K562 (cell line): ENCODE results near the gene LMAN1L. TPM values are rescaled to one million over a fixed set of nuclear protein-coding genes. Genes with fewer than 3 reads are reported as not detected.
A peak's percentile ranks its signal among the peaks of the same experiment; 100 is the strongest.

Experiments
- ATF3 ChIP-seq, 2 experiments: fragments of 450-650 bp in 1 of 2; sonication (generic) in 1 of 2; formaldehyde crosslinking in 1 of 2; IDR thresholded peaks in 1 of 2; conservative IDR thresholded peaks in 1 of 2; 2 replicates each; pipeline versions ENCODE4 v1.6.1 to v1.8.1; 2016 to 2023; ENCODE audit warnings: mild to moderate bottlenecking in 2 of 2, moderate library complexity in 2 of 2, inconsistent platforms in 1 of 2, missing genetic modification reagents in 1 of 2
- CTCFL ChIP-seq: IDR thresholded peaks from 2 replicates; pipeline ENCODE4 v1.6.1; 2011; ENCODE audit warnings: borderline replicate concordance, low read depth, mild to moderate bottlenecking, moderate library complexity, low read length; ENCODE audit not compliant: insufficient read depth, poor library complexity, severe bottlenecking
- CXXC5 ChIP-seq: fragments of 250-450 bp; sonication (Bioruptor Pico); IDR thresholded peaks from 2 replicates; pipeline ENCODE4 v1.8.0; 2022; ENCODE audit warnings: inconsistent platforms, mild to moderate bottlenecking, moderate library complexity
- EGR1 ChIP-seq: fragments of 450-650 bp; conservative IDR thresholded peaks from 2 replicates; pipeline ENCODE4 v1.6.1; 2017; ENCODE audit warnings: mild to moderate bottlenecking
- EWSR1 ChIP-seq: fragments of 450-650 bp; IDR thresholded peaks from 2 replicates; pipeline ENCODE4 v1.6.1; 2018; ENCODE audit warnings: borderline replicate concordance, mild to moderate bottlenecking, low read depth, moderate library complexity; ENCODE audit not compliant: partially characterized antibody
- GATAD2B ChIP-seq: fragments of 450-650 bp; IDR thresholded peaks from 2 replicates; pipeline ENCODE4 v1.6.1; 2017; ENCODE audit warnings: mild to moderate bottlenecking, borderline replicate concordance
- HES1 ChIP-seq: fragments of 450-650 bp; IDR thresholded peaks from 2 replicates; pipeline ENCODE4 v1.6.1; 2016; ENCODE audit warnings: low read depth, mild to moderate bottlenecking, moderate library complexity
- L3MBTL2 ChIP-seq: fragments of 450-650 bp; IDR thresholded peaks from 2 replicates; pipeline ENCODE4 v1.6.1; 2016; ENCODE audit warnings: mild to moderate bottlenecking, moderate library complexity
- MAX ChIP-seq: sonication (generic); formaldehyde crosslinking; IDR thresholded peaks from 2 replicates; pipeline ENCODE4 v1.9.0; 2022; ENCODE audit warnings: mild to moderate bottlenecking, missing genetic modification reagents
- NEUROD1 ChIP-seq: fragments of 150-350 bp; IDR thresholded peaks from 2 replicates; pipeline ENCODE4 v1.6.1; 2014; ENCODE audit warnings: borderline replicate concordance, low read length, low read depth; ENCODE audit not compliant: partially characterized antibody
- NONO ChIP-seq, 2 experiments: fragments of 200-400 bp in 1 of 2; fragments of 450-650 bp in 1 of 2; formaldehyde crosslinking in 1 of 2; IDR thresholded peaks; 2 replicates each; pipeline ENCODE4 v1.6.1; 2017; ENCODE audit warnings: low read depth in 2 of 2, mild to moderate bottlenecking in 2 of 2, moderate library complexity in 2 of 2, low read length in 1 of 2
- PKNOX1 ChIP-seq: fragments of 450-650 bp; IDR thresholded peaks from 2 replicates; pipeline ENCODE4 v1.6.1; 2016
- POLR2G ChIP-seq: fragments of 200-400 bp; formaldehyde crosslinking; IDR thresholded peaks from 2 replicates; pipeline ENCODE4 v1.6.1; 2017; ENCODE audit warnings: low read depth, mild to moderate bottlenecking, antibody characterized with exemption, low read length, moderate library complexity
- PREB ChIP-seq: sonication (generic); formaldehyde crosslinking; IDR thresholded peaks from 2 replicates; pipeline ENCODE4 v1.8.1; 2023; ENCODE audit warnings: mild to moderate bottlenecking, missing genetic modification reagents
- RBFOX2 ChIP-seq: fragments of 200-400 bp; formaldehyde crosslinking; IDR thresholded peaks from 2 replicates; pipeline ENCODE4 v1.6.1; 2017; ENCODE audit warnings: low read depth, mild to moderate bottlenecking, low read length, moderate library complexity
- RBM25 ChIP-seq: fragments of 200-400 bp; formaldehyde crosslinking; IDR thresholded peaks from 2 replicates; pipeline ENCODE4 v1.6.1; 2018; ENCODE audit warnings: low read length, low read depth, moderate library complexity; ENCODE audit not compliant: severe bottlenecking
- SIN3A ChIP-seq, 2 experiments: fragments of 150-350 bp in 1 of 2; IDR thresholded peaks; 2 replicates each; pipeline ENCODE4 v1.6.1; 2011 to 2016; ENCODE audit warnings: borderline replicate concordance in 2 of 2, low read depth in 2 of 2, low read length in 2 of 2, mild to moderate bottlenecking in 2 of 2, moderate library complexity in 2 of 2; ENCODE audit not compliant: control insufficient read depth in 1 of 2
- ZBTB7A ChIP-seq: IDR thresholded peaks from 2 replicates; pipeline ENCODE4 v1.6.1; 2011; ENCODE audit warnings: low read depth, mild to moderate bottlenecking, low read length, moderate library complexity, borderline replicate concordance; ENCODE audit not compliant: control insufficient read depth
- ZNF24 ChIP-seq: fragments of 450-650 bp; IDR thresholded peaks from 2 replicates; pipeline ENCODE4 v1.6.1; 2016
- polyA plus RNA-seq, 8 experiments: library from polyadenylated mRNA; depleted of rRNA in 4 of 8; stranded (reverse) in 5 of 8; unstranded in 3 of 8; fragments of >200 nt; fragmentation: Nextera tagmentation in 2 of 8; fragmentation: Illumina TruSeq in 1 of 8; extraction: Ambion mirVana in 2 of 8; extraction: Trizol in 1 of 8; gene quantifications; 2 replicates each; pipeline versions ENCODE4 v1.2.1 to v1.2.3, GENCODE V29; 2011 to 2014; ENCODE audit warnings: inconsistent platforms in 1 of 8, missing spikeins in 1 of 8
- total RNA-seq, 7 experiments: library from RNA; depleted of rRNA in 6 of 7; stranded (reverse); fragments of >200 nt in 6 of 7; fragmentation: Illumina TruSeq in 2 of 7; extraction: Trizol in 2 of 7; gene quantifications; 2 replicates each; pipeline versions ENCODE4 v1.2.1 to v1.2.3, GENCODE V29; 2011 to 2021; ENCODE audit warnings: low replicate concordance in 1 of 7

The LMAN1L gene
- total and polyA plus RNA-seq, 9 of the 15 experiments (the other 6 are each of a cell fraction or from before 2014, with no cell fraction given), result not detected

- TF ChIP-seq RBM25 (no peak), EWSR1 (no peak), ZNF24 (peak; percentile 98), MAX (CRISPR knock-in tag) (peak; percentile 62), HES1 (no peak), SIN3A (IDR thresholded peaks at IDR 0.05; ENCODE audit: borderline replicate concordance in 2 of 2, control insufficient read depth in 1 of 2, low read depth in 2 of 2, low read length in 2 of 2) (peak; percentile 29 to 70; a peak in 2 of 4 replicates), RBFOX2 (peak; percentile 57), PREB (CRISPR knock-in tag) (peak; percentile 32; the same call in 1 of the 2 replicates), EGR1 (peak; percentile 84), ATF3 (IDR thresholded peaks at IDR 0.05) (no peak), ATF3 (CRISPR knock-in tag; conservative IDR thresholded peaks at IDR 0.05) (no peak), NONO (IDR thresholded peaks at IDR 0.05; ENCODE audit: low read depth in 2 of 2, low read length in 1 of 2) (peak in 1 of 2 experiments; percentile 82; a peak in 1 of 4 replicates), POLR2G (peak; percentile 79), GATAD2B (0 out of 2 replicates have a peak, but pooled peaks have one; percentile 86), L3MBTL2 (peak; percentile 47; the same call in 1 of the 2 replicates), CTCFL (peak; percentile 77), PKNOX1 (no peak), ZBTB7A (peak; percentile 91), CXXC5 (peak; percentile 83), NEUROD1 (peak; percentile 16)
These were observed 31.0 kb upstream of the LMAN1L start, which contains the start of gene CSK (continued) for GRCh38 chr15:74781431-74782258.
